ENCODE results near the gene TSHZ3.

Gene TSHZ3

DNA sequence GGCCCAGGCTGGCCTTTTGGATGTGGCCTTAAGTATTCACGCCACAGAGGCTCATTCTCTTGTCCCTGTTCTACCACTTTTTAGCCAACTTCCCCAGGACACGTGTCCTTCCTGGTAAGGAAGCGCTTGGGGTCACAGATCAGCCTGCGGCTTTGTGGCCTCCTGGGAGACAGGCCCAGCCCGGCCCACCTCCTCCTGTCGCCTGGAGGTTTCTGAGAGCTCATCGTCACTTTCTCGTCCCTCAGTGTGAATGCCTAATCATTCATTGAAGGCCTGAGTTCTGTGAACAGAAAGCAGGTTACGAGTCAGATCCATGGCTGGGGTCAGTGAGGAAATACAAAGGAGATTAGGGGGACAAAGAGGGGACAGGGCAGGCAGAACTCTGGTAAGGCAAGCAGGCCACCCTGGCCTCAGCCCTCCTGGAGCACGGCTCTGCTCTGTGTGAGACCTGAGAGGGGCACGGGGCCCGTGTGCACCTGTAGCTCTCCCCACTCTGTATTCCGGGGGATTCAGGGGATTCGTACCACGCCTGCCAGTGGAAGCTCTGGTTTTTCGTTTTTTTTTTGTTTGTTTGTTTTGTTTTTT is 38.6 kb upstream of the TSHZ3 start:
- TF ChIP-seq, protein P1, sequence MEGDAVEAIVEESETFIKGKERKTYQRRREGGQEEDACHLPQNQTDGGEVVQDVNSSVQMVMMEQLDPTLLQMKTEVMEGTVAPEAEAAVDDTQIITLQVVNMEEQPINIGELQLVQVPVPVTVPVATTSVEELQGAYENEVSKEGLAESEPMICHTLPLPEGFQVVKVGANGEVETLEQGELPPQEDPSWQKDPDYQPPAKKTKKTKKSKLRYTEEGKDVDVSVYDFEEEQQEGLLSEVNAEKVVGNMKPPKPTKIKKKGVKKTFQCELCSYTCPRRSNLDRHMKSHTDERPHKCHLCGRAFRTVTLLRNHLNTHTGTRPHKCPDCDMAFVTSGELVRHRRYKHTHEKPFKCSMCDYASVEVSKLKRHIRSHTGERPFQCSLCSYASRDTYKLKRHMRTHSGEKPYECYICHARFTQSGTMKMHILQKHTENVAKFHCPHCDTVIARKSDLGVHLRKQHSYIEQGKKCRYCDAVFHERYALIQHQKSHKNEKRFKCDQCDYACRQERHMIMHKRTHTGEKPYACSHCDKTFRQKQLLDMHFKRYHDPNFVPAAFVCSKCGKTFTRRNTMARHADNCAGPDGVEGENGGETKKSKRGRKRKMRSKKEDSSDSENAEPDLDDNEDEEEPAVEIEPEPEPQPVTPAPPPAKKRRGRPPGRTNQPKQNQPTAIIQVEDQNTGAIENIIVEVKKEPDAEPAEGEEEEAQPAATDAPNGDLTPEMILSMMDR (IDR thresholded peaks at IDR 0.05): no peak
- DNase-seq (ENCODE audit: low spot score): no peak
- Histone ChIP-seq H3K27ac (no peak overlapping the region), H3K4me3 (no peak overlapping the region)

DNA sequence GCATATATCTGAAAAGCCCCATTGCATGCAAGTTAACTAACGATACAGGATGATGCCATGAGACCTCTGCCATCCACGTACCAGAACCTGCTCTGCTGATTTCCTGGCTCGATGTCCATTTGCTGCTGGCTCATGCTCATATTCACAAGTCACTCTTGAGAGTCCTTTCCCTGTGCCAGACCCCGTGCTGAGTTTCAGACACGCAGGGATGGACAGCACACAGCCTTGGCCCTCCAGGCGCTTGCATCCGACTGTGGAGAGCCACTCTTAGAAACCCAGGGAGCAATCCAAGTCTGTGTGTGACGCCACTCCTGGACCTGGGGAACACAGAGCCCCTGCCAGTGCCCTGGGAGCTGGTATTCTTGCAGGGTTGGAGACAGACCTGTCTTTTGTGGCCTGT is 37.6 kb upstream of the TSHZ3 start:
- H3K27ac ChIP-seq: no peak overlapping the region
- TF ChIP-seq, protein P1 (IDR thresholded peaks at IDR 0.05): no peak
- DNase-seq (ENCODE audit: low spot score): no peak
- no peak overlapping the region for H3K4me3 ChIP-seq

DNA sequence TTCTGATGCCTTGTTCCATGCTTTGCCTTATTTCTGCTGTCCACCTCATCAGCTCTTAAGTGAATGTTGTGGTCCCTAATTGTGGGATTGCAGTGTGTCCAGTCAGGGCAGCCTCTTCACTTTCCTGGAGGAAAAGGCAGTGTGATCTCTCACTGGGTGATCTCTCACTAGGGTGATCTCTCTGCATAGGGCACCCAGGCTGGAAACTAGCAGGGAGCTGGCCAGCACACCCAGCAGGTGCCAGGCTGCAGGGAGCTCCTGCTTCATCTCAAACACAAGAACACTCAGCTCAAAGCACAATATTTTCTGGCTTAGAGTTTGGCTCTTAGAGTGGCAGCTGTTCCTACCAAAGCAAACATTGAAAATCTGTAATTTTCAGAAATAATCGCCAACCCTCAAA is 36.5 kb upstream of the TSHZ3 start:
- no peak for DNase-seq (ENCODE audit: low spot score)
- H3K27ac ChIP-seq: no peak overlapping the region
- H3K4me3 ChIP-seq: no peak overlapping the region
- TF ChIP-seq, protein P1 (IDR thresholded peaks at IDR 0.05): no peak

DNA sequence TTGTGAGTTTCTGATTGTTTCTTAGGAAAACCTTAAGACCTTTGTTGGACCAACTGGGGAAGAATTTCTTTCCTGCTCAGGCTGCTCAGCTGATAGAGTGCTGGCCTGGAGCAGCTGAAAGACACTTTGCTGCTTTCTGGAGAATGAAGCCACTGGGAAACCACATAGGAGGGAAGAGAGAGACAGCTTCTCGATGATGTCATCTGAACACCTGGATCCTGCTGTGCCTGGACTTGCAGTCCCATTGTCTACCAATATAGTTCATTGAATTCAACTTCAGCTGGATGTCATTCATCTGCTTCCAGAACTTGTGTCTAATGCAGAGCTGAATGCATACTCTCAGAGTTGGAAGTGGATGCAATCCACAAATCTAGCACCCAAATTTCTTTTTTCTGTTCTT is 34.3 kb upstream of the TSHZ3 start:
- Histone ChIP-seq H3K4me3 (no peak overlapping the region), H3K27ac (no peak overlapping the region)
- DNase-seq (ENCODE audit: low spot score): no peak
- TF ChIP-seq, protein P1 (IDR thresholded peaks at IDR 0.05): no peak

DNA sequence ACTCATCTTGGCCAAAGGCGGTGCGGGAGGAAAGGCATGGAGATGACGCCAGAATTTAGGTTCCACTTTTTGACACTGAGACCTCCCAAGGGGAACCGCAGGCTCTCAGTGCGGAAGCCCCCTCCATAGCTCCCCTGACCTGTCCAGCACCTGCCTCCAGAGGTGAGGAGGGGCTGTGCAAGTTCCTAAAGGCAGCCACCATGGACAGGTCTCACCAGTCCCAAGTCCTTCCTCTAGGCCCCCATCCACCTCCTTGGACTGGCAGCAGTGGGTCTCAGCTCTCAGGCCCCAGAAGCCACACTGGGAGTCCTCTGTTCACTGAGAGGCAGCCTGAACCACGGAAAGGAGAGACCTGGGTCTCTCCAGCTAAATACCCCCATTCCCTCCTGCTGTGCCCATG is 31.6 kb upstream of the TSHZ3 start:
- no peak for DNase-seq (ENCODE audit: low spot score)
- TF ChIP-seq, protein P1 (IDR thresholded peaks at IDR 0.05): no peak
- H3K27ac ChIP-seq: no peak overlapping the region
- H3K4me3 ChIP-seq: no peak overlapping the region

DNA sequence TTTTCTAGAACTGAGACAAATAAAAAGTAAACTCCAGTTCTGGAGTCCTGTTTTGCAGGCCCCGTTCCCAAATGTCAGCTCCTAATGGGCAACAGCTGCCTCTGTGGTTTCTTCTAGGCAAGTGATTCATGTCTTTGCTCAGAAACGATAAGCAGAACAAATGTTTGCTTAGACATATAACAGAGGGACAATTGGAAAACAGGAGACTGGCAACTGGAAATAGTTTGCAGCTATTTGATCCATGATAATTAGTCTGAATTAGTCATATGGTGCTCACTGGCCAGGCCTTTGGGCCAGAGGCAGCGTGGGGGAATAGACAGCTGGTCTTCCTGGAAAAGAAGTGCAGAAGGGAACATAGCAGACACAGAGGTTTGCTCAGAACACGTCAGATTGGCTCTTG is 29.2 kb upstream of the TSHZ3 start:
- TF ChIP-seq, protein P1 (IDR thresholded peaks at IDR 0.05): no peak
- peak overlapping the region in 1 of 2 donors; percentile 58 for H3K27ac ChIP-seq
- H3K4me3 ChIP-seq: no peak overlapping the region
- no peak for DNase-seq (ENCODE audit: low spot score)

DNA sequence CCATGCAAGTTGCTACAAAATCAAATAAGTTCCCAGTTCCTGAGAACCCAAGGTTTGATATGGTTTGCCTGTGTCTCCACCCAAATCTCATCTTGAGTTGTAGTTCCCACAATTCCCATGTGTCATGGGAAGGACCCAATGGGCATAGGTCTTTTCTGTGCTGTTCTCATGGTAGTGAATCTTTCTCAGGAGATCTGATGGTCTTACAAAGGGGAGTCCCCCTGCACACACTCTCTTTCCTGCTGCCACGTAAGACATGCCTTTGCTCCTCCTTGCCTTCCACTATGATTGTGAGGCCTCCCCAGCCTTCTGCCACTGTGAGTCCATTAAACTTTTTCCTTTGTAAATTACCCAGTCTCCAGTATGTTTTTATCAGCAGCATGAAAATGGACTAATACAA is 28.5 kb upstream of the TSHZ3 start:
- no peak overlapping the region for H3K4me3 ChIP-seq
- no peak for DNase-seq (ENCODE audit: low spot score)
- H3K27ac ChIP-seq: peak overlapping the region in 1 of 2 donors; percentile 58
- TF ChIP-seq, protein P1 (IDR thresholded peaks at IDR 0.05): no peak
